Colonic mucosa (tissue), 4 donors: ENCODE measurements around the gene NRSN1. TPM values are rescaled to one million over a fixed set of nuclear protein-coding genes. Genes with fewer than 3 reads are reported as not detected.

Source experiments
- DNase-seq: peaks from one replicate; pipeline ENCODE4 v3.0.0-alpha.2; 2020
- H3K27ac ChIP-seq: fragments of 200-600 bp; one replicate; pipeline ENCODE4 v1.8.0; 2021
- H3K27me3 ChIP-seq: fragments of 200-600 bp; one replicate; pipeline ENCODE4 v1.8.0; 2021
- H3K36me3 ChIP-seq: fragments of 200-600 bp; one replicate; pipeline ENCODE4 v1.8.0; 2021
- H3K4me1 ChIP-seq: fragments of 200-600 bp; one replicate; pipeline ENCODE4 v1.8.0; 2021; ENCODE audit warnings: mild to moderate bottlenecking
- H3K4me3 ChIP-seq: fragments of 200-600 bp; one replicate; pipeline ENCODE4 v1.8.0; 2021
- H3K9ac ChIP-seq, 2 donors: one replicate each; pipeline ENCODE4 v1.7.0; 2013; ENCODE audit warnings: control low read depth in 2 of 2, low read depth in 2 of 2, low read length in 2 of 2
- H3K9me3 ChIP-seq: fragments of 200-600 bp; one replicate; pipeline ENCODE4 v1.8.0; 2021
- intact Hi-C: fragments of 100-400 bp; cut with DNase I; formaldehyde crosslinking; loops from one replicate; pipeline ENCODE4 v1.14.1; 2022
- total RNA-seq, 2 donors: library from RNA; stranded (reverse); fragmentation: NEBNext Ultra II Directional in 1 of 2; extraction: Animal tissue kit (Norgen Biotek cat#: 25700) in 1 of 2; gene quantifications; one replicate each; pipeline ENCODE4 v1.2.1, GENCODE V29; 2021
- TF ChIP-seq, protein P1 (sequence below): fragments of 200-600 bp; IDR thresholded peaks from one replicate; pipeline ENCODE4 v1.8.0; 2022; ENCODE audit warnings: antibody characterized with exemption, mild to moderate bottlenecking
- donor health status: healthy.
- donor health status: DM: no; HTN: no; CAD: no.
- donor health status: DM: no; HTN: no; CAD: no.

Gene NRSN1
- total RNA-seq, 2 donors from 2014 or later: 0.64 TPM; not detected in 1

DNA sequence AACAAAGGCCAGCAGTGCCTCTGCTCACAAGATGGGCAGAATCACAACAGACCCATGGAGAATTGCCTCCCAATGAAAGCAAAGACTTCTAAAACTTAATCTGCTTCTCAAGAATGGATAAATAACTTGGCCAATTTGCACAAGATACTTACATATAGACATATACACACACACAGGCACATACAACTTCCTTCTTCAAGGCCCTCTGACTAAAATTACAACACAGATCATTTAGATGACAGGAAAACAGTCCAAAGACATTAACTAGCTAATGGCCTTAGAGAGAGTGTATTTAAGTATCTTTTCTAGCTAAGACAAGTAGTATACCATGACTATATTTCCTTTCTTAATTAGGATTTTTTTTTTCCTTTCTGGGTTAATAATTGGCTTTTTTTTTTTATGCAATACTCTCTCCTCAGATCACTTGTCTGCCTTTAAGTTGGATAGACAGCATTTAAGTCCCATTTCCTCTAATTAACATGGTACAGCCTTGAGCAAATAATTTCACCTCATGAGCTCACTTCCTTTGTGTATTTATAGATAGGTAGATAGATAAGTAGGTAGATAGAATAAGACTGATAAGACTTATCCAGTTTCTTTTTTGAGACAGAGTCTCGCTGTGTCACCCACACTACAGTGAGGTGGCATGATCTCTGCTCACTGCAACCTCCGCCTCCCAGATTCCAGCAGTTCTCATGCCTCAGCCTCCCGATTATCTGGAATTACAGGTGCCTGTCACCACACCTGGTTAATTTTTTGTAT, 70.0 kb downstream of the NRSN1 start:
- Histone ChIP-seq H3K9me3 (no peaks in the 10 kb centered on the region), H3K9ac (no peak overlapping the region), H3K27me3 (no peaks in the 10 kb centered on the region), H3K36me3 (no peaks in the 10 kb centered on the region), H3K4me3 (no peak overlapping the region), H3K27ac (no peak overlapping the region), H3K4me1 (peaks cover 4% of the 10 kb centered on the region)
- TF ChIP-seq, protein P1, sequence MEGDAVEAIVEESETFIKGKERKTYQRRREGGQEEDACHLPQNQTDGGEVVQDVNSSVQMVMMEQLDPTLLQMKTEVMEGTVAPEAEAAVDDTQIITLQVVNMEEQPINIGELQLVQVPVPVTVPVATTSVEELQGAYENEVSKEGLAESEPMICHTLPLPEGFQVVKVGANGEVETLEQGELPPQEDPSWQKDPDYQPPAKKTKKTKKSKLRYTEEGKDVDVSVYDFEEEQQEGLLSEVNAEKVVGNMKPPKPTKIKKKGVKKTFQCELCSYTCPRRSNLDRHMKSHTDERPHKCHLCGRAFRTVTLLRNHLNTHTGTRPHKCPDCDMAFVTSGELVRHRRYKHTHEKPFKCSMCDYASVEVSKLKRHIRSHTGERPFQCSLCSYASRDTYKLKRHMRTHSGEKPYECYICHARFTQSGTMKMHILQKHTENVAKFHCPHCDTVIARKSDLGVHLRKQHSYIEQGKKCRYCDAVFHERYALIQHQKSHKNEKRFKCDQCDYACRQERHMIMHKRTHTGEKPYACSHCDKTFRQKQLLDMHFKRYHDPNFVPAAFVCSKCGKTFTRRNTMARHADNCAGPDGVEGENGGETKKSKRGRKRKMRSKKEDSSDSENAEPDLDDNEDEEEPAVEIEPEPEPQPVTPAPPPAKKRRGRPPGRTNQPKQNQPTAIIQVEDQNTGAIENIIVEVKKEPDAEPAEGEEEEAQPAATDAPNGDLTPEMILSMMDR: no peak
- DNase-seq: no peak
- intact Hi-C loops: no loop called here

Other genes with a start within 250 kb of the NRSN1 start
- gene DCDC2, start 231.8 kb downstream of the NRSN1 start, total RNA-seq: 1 to 10 TPM; 3.3 to 9.4 TPM